HG02798 (cell line): ENCODE measurements around the gene OBSCN.

Source experiments
- ATAC-seq: cut with Tn5 transposase; IDR thresholded peaks from one replicate; pipeline ENCODE4 v1.9.1; 2021; ENCODE audit warnings: mild to moderate bottlenecking; ENCODE audit not compliant: unreplicated experiment, poor library complexity

OBSCN gene

DNA sequence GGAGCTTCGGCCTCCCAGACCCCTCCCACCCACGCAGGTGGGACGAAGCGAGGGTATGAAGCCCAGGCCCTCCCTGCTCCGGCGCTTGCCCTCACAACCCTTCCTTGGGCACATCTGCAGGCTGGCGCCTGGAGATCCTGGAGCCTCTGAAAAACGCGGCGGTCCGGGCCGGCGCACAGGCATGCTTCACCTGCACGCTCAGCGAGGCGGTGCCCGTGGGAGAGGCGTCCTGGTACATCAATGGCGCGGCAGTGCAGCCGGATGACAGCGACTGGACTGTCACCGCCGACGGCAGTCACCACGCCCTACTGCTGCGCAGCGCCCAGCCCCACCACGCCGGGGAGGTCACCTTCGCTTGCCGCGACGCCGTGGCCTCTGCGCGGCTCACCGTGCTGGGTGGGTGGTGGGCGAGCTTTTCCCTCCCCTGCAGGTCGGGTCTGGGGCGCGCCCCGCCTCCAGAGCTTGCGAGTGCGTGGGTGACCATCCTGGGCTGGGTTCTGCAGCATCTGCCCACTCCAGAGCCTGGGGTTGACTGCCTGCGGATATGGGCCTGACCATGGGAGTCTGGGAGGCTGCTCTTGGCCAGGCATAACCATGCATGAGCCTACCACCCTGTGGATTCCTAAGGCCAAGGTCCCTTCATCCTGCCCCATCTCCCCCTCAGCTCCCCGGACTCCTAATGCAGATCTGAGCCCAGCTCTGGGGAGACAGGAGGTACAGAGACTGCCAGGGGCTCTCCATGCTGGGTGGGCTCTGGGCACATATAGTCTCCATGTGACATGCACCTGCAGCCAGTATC lies 108.9 kb downstream of the OBSCN start:
- no peak for ATAC-seq

DNA sequence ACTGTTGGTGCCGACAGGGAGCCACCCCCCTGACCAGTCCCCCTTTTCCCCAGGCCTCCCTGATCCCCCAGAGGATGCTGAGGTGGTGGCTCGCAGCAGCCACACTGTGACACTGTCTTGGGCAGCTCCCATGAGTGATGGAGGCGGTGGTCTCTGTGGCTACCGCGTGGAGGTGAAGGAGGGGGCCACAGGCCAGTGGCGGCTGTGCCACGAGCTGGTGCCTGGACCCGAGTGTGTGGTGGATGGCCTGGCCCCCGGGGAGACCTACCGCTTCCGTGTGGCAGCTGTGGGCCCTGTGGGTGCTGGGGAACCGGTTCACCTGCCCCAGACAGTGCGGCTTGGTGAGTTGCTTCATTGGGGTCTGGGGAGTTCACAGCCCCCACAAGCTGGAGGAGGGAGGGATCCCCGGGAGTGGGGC lies 109.6 kb downstream of the OBSCN start:
- no peak for ATAC-seq

DNA sequence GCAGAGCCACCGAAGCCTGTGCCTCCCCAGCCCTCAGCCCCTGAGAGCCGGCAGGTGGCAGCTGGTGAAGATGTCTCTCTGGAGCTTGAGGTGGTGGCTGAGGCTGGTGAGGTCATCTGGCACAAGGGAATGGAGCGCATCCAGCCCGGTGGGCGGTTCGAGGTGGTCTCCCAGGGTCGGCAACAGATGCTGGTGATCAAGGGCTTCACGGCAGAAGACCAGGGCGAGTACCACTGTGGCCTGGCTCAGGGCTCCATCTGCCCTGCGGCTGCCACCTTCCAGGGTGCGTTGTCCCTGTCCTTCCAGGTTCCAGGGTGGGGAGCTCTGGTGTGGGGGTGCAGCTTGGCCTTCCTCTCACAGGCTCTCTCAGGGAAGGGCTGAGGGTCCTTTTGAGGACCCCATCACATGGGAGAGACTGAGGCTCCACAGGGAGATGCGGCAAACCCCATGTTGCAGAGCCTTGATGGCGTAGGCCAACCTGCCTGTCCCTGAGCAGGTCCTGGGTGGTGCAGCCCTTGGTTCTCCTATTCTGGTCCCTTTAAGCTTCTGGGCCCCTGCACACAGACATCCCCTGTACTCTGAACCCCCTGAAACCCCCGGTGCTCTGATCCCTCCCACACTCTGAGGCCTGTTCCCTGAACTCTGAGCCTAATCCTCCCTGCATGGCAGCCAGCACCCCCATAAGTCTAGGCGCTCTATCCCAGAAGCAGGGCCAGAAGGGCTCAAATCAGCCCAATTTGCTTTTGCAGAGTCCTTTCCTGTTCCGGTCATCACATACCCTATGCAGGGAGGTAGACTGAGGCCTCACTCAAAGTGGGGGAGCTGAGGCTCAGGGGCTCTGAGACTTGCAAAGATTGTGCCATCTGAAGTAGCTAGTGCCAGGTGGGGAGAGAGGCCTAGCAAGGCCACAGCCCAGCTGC lies 110.3 kb downstream of the OBSCN start:
- ATAC-seq, result no peak

DNA sequence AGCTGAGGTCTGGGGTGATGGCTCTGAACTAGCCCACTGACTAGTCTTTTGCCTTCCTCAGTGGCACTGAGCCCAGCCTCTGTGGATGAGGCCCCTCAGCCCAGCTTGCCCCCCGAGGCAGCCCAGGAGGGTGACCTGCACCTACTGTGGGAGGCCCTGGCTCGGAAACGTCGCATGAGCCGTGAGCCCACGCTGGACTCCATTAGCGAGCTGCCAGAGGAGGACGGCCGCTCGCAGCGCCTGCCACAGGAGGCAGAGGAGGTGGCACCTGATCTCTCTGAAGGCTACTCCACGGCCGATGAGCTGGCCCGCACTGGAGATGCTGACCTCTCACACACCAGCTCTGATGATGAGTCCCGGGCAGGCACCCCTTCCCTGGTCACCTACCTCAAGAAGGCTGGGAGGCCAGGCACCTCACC lies 111.0 kb downstream of the OBSCN start:
- no peak for ATAC-seq

DNA sequence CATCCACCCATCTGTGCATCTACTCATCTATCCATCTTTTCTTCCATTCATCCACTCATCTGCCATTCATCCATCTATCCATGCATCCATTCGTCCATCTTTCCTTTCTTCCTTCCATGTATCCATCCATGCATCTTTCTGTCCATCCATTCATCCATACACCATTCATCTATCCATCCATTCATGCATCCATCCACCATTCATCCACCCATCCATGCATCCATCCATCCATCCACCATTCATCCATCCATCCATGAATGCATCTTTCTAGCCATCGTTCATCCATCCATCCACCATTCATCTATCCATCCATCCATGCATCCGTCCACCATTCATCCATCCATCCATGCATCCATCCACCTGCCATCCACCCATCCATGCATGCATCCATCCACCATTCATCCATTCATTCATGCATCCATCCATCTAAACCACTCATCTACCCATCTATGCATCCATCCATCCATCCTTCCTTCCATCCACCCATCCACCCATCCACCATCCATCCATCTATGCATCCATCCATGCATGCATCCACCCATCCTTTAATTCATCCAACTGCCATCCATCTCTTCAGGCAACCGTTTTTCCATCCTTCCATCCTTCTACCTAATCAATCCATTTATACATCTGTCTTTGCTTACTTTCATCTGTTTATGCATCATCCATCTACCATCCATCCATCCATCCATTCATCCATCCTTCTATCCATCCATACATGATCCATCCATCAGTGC lies 111.7 kb downstream of the OBSCN start:
- no peak for ATAC-seq

DNA sequence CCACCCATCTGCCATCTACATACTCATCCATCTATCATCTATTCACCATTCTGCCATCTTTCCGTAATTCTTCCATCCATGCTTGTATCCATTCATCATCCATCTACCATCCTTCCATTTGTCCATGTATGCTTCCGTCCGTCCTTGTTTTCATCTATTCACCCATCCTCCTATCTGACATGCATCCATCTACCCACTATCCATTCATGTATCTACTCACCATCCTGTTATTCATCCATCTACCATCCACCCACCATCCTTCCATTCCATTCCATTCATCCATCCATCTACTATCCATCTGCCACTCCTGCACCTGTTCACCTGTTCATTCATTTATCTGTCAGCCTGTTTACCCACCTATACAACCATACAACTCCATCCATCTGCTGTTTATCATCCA lies 112.5 kb downstream of the OBSCN start:
- no peak for ATAC-seq

DNA sequence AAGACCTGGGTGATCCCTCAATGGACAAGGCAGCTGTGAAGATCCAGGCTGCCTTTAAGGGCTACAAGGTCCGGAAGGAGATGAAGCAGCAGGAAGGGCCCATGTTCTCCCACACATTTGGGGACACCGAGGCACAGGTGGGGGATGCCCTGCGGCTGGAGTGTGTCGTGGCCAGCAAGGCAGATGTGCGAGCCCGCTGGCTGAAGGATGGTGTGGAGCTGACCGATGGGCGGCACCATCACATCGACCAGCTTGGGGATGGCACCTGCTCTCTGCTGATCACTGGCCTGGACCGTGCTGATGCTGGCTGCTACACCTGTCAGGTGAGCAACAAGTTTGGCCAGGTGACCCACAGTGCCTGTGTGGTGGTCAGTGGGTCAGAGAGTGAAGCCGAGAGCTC lies 113.6 kb downstream of the OBSCN start:
- no peak for ATAC-seq

DNA sequence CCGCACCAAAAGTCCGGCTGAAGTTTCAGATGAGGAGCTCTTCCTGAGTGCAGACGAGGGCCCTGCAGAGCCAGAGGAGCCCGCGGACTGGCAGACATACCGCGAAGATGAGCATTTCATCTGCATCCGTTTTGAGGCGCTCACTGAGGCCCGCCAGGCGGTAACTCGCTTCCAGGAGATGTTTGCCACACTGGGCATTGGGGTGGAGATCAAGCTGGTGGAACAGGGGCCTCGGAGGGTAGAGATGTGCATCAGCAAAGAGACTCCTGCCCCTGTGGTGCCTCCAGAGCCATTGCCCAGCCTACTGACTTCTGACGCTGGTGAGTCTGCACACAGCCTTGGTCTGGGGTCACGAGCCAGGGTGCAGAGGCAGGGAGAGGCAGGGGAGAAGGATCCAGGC lies 114.1 kb downstream of the OBSCN start:
- ATAC-seq, result no peak

DNA sequence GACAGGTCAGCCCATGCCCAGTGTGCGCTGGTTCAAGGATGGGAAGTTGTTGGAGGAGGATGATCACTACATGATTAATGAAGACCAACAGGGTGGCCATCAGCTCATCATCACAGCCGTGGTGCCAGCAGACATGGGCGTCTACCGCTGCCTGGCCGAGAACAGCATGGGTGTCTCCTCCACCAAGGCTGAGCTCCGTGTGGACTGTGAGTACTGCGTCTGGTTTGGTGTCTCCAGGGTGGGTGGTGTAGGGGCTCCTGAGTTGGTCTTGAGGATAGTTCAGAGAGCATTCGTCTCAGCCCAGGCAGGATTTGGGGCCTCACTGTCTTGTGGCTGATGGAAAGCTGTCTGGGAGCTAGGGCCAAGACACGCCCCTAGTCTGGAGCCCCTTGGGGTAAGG lies 115.6 kb downstream of the OBSCN start:
- no peak for ATAC-seq

DNA sequence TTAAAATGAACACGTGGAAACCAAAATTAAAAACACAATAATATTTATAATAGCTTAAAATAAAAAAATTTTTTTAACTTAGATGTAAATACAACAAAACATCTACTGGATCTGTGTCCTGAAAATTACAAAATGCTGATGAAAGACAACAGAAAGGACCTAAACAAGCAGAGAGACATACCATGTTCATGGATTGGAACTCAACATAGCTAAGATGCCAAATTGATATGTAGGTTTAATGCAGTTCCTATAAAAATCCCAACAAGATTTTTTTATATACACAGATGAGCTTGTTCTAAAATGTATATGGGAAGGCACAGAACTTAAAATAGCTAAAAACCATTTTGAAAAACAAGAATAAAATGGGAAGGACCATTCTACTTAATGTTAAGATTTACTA lies 117.4 kb downstream of the OBSCN start:
- ATAC-seq, result no peak

DNA sequence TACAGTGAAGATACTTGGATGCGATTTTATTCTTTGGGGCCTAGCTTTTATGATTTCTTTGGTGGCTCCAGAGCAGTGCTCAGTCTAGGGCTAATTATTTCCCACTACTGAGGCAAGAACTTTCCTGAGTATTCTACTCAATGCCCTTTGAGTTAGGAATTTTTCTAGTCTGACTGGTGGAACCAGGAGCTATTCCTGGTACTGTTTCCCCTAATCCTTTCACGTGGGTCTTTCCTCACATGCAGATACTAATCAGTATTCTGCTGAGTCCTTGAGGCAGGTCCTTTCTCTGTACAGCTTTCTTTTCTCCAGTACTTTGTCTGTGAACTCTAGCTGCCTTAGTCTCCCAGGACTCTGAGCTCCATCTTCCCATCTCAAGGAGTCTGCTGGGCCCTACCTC lies 122.0 kb downstream of the OBSCN start:
- no peak for ATAC-seq

DNA sequence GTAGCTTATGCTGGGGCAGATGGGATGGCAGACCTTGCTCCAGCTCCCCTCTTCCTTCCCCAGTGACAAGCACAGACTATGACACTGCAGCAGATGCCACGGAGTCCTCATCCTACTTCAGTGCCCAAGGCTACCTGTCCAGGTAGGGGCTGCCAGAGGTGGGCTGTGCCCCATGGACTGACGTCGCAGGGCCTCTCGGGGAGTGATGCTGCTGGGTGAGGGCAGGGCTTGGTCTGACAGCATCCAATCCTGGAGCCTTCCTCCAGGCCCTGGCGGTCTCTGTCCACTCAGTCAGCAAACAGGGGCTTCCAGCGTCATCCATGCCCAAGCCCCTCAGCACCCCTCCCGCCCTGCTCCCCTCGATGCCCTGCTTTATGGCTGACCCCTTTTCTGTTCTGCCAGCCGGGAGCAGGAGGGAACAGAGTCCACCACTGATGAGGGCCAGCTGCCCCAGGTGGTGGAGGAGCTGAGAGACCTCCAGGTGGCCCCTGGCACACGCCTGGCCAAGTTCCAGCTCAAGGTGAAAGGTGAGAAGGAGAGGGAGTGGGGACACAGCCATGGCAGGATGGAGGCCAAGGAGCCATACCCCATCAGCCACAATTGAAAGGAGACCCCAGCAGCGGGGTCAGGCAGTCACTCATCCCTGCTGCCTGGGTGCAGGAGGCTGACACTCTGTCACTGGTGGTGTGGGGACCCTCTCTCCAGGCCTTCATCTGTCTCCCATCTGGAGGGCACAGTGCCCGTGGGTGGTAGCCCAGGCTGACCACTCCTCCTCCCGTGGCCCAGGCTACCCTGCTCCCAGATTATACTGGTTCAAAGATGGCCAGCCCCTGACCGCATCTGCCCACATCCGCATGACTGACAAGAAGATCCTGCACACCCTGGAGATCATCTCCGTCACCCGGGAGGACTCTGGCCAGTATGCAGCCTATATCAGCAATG lies 125.2 kb downstream of the OBSCN start:
- ATAC-seq, result no peak

DNA sequence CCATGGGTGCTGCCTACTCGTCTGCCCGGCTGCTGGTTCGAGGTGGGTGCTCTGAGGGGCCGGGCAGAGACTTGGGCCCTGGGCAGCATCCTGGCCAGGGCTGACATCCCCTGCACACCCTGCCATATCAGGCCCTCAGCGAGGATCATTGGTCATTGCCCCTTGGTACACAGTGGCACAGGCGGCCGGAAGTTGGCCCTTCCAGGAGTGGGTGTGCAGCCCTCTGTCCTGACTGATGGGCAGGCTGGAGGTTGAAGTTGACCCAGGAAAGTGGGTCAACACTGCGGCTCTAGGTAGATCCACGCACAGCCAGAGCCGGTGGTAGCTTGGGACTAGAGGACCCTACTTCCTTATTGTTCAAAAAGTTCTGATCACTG lies 125.9 kb downstream of the OBSCN start:
- no peak for ATAC-seq

DNA sequence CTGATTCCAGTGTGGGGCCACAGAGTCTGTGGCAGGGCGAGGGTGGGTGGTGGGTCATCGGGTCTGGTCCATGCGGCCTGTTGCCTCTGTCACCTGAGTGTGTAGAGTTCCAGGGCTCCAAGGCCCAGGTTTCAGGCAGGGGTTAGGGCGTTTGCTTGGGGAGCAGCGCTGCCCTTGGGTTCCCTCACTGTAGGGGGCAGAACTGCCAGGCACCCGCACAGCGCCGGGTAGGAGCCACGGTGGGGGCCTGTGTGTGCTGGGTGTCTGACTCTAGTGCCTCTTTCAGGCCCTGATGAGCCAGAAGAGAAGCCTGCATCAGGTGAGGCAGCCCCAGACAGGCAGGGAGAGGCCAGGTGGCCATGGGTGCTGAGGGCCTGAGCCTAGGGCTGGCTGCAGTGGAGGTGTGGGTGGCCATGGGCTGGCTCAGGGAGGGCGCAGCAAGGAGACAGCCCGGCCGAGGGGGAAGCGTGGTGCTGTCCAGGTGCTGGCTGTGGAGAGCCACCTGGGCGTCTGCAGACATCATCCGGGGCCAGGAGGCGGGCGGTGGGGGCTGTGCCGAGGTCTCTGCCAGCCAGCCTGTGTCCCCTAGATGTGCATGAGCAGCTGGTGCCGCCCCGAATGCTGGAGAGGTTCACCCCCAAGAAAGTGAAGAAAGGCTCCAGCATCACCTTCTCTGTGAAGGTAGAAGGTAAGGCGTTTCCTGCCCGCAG lies 126.5 kb downstream of the OBSCN start:
- no peak for ATAC-seq

DNA sequence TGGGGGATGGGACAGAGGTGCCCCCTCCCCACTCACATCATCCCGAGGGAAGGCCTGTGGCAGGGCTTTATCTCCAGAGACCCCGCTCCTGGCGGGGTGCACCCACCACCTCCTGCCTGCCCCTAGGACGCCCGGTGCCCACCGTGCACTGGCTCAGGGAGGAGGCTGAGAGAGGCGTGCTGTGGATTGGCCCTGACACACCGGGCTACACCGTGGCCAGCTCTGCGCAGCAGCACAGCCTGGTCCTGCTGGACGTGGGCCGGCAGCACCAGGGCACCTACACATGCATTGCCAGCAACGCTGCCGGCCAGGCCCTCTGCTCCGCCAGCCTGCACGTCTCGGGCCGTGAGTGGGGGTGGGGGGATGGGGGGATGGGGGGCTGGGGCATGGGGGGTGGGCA lies 127.1 kb downstream of the OBSCN start:
- no peak for ATAC-seq

DNA sequence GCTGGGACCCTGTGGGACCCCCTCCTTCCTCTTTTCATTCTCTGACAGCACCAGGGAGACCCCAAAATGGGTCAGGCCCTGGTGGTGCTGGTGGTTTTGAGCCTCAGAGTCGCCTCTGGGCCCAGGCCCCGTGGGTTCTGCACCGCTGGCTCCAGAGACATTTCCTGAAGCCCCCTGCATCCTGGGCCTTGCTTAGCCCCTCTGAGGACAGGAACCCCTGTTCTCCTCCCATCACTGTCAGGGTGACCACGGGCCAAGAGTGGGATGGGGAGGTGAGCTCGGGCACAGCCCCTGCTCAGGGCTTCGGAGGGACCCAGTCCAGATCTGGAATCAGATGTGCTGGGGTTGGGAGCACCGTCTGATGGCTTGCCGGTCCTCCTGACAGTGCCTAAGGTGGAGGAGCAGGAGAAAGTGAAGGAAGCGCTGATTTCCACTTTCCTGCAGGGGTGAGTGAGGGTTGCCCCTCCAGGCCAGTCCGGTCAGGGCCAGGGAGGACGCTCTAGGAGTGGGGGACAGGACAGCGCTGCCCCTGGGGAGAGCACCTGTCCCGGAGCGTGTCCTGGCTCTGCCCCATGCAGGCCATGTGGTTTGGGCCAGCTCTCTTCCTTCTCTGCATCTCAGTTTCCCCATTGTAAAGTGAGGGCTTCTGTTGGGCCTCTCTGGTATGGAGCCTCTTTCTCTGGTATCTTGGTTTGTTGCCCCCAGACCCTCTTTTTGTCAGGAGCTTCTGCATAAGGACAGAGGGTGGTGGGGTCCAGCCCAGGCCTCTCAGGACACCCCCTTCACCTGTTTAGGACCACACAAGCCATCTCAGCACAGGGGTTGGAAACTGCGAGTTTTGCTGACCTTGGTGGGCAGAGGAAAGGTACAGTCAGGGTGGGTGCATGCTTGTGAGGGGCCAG lies 127.8 kb downstream of the OBSCN start:
- no peak for ATAC-seq

DNA sequence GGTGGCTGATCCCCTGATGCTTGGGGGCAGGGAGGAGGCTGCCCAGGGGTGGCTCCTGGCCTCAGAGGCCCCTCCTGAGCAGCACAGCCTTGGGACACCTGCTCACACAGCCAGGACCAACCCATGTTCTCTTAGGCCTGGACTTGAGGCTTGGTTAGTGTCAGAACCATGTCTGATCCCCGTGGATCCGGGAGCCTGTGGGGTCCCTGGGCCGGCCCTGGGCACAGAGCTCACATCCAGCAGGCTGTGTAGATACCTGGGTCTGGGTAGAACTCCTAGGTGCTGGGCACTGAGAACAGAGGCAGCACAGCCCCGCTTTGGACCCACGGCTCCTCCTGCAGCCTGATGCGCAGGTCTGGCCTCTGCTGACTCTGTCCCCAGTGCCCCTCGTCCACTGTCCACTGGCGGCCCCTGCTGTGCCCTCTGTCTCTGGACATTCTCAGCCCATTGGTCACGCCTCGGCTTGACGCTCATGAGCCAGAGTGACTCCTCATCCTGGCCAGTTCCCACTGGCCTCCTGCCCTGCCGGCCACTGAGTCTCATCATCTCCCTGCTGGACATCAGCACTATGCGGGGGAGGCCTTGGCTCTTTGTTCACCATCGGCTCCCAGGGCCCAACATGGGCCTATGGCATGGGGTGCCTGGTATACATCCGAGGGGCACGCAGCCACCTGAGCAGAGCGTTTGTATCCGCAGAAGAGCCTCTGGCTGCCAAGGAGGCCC lies 128.6 kb downstream of the OBSCN start:
- no peak for ATAC-seq
